Stromal cell of bone marrow (primary cell): ENCODE results near the gene GATA3.
"Not testable (repeated sequence)": the region's sequence is repeated elsewhere in the genome, so short reads cannot be mapped to it uniquely, and the experiment has no call there.

Experiments
- DNase-seq: peaks from one replicate; pipeline ENCODE4 v3.0.0-alpha.2; 2012; ENCODE audit warnings: low read depth

Gene GATA3

DNA sequence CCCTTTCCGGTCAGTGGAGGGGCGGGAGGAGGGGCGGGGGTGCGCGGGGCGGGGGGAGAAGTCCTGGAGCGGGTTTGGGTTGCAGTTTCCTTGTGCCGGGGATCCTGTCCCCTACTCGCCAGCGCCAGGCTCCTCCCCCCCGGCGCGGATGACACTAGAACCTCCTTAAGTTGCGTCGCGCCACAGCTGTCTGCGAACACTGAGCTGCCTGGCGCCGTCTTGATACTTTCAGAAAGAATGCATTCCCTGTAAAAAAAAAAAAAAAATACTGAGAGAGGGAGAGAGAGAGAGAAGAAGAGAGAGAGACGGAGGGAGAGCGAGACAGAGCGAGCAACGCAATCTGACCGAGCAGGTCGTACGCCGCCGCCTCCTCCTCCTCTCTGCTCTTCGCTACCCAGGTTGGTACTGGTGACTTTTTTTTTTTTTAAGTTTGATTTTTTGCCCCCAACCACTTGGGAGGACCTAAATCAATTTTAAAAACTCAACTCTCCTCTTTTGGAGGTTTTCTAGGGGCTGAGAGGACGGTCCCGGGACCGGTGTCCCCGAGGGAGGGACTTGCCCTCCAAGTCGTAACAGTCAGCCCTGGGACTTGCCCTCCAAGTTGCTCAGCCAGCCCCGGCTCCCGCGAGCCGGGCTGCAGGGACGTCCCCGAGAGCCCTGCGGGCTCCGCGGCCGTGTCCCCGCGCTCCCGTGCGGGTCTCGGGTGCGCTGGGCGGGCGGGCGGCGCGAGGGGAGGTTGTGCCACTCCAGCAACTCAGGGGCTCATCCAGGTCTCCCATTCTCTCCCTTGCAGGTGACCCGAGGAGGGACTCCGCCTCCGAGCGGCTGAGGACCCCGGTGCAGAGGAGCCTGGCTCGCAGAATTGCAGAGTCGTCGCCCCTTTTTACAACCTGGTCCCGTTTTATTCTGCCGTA, at the start of gene GATA3:
Gene GATA3 (plus strand): TSS at position 195 of the 914 bp plus-strand sequence. CDS start 968 bp downstream, outside the sequence.
- no peak for DNase-seq

DNA sequence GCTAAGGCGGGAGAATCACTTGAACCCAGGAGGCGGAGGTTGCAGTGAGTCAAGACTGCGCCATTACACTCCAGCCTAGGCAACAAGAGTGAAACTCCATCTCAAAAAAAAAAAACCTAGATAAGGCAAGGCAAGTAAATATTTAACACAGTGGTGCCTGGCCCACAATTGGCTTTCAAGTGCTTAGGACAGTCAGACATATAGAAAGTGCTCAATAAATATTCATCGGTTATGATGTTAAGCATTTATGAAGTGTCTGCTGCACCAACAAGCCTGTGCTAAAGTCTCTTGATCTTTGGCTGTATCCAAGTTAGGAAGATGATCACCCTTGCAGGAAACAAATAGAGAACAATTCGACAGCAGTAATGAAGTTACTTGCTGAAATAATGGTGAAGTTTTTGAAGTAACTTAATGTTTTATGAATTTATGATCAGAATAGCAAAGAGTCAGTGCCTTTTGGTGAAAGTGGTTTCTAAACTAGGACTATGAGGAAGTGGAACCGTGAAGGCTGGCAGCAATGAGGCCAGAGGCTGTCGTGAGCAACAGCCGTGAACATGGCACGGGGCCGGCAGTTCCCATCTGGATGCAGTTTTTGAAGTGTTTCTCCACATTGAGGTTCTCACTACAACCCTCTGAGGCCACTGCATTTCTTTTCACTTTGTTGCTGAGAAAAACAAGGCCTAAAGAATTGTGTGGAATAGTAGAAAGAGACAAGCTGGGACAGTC, 48.1 kb upstream of the GATA3 start:
- no peak for DNase-seq

DNA sequence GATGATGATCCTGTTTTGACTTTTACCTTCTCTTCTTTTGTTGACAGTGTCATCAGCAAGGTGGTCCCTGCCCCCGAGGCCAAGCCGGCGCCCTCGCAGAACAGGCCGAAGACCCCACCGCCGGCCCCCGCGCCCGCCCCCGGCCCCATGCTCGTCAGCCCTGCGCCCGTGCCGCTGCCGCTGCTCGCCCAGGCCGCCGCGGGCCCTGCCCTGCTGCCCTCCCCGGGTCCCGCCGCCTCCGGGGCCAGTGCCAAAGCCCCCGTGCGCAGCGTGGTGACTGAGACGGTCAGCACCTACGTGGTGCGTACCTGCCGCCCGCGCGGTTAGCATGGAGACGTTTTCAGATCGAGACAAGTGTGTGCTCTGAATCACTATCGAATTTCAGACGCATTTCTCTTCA, 45.5 kb upstream of the GATA3 start:
- no peak for DNase-seq

DNA sequence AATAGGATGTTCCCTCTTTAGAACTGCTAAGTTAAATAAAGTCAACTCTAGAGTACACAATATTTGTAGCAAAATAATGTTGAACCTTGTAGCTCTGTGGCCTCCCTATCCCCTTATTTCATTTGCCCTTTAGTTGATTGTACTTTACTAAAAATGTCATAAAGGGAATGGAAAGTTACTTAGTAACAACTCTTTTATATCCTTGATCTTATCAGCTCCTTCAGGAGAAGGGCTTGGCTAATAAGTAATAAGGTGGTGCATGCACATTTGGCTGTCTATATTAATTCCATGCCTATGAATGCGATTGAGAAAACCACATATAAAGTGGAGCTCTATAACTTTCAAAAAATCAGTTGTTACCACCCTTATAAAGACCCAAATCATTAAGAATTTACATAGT, 41.5 kb upstream of the GATA3 start:
- no peak for DNase-seq

DNA sequence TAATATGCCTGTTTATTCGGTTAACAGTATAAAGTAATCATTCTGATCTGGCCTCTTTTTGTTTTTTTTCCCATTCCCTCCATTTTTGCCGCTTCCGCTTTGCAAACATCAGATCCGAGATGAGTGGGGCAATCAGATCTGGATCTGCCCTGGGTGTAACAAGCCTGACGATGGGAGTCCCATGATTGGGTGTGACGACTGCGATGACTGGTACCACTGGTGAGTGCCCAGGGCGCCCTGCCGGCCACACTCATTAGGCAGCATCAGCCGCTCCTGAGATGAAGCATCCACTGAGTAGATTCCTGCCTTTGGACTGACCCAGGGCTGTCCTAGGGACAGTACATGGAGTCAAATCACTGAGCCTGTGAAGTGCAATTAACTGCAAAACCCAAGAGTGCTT, 40.9 kb upstream of the GATA3 start:
- no peak for DNase-seq

DNA sequence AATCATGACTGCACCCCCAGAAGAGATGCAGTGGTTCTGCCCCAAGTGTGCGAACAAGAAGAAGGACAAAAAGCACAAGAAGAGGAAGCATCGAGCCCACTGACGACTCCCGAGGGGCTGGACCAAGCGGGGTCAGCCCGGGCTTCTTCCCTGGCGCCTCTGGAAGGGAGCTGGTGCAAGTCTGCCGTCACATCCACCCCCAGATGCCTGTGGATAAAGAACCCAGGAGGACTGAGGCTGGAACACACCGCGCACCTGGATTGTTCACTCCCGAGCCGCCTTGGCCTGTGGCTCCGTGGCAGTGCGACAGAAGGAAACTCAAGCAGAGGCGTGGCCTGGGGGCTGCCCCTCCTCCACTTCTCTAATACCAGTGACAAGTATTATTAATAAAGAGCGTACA, 39.8 kb upstream of the GATA3 start:
- no peak for DNase-seq

DNA sequence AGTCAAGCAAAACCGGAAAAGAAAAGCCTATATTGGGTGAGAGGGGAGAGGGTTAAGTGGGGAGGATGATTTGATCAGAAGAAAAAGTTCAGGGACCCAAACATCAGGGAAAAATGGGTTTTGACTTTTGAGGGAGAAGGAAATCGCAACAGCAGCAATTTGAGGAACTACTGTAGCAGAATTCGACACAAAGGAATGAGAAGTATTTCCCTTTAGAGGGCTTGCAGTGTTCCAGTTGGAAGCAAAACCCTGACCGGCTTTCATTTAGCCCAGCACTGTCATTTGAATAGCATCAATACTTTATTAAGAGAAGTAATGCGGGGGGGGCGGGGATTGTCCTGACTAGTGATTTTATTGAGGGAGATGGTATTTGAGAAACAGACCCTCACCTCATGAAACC, 37.2 kb upstream of the GATA3 start:
- DNase-seq: no peak

DNA sequence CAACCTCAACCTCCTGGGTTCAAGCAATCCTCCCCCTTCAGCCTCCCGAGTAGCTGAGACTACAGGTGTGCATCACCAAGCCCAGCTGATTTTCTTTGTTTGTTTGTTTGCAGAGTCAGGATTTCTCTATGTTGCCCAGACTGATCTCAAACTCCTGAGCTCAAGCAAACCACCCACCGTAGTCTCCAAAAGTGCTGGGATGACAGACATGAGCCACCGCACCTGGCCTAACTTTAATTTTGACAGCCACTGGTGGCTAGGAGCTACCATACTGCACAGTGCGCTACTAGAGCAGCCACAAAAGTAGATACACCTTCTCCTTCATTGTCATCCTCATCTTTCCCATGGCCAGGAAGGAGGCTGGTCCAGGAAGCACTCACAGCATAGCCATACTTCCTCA, 31.2 kb upstream of the GATA3 start:
- no peak for DNase-seq

DNA sequence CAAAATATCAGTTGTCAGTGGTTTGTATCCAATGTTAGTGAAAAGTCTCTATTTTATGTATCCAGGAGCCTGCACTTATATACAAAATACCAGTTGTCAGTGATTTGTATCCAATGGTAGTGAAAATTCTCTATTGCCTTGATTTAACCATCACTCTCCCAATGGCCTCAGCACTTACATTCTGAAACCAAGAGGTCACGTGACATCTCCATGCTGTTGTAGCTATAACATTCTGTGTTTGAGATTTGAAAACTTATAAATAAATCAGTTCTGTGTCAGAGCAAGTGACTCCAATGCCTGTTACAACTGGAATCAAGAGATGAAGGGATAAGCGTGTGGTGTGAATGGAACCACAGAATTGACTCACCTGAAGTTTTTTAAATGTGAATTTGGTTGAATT, 30.6 kb upstream of the GATA3 start:
- DNase-seq: no peak

DNA sequence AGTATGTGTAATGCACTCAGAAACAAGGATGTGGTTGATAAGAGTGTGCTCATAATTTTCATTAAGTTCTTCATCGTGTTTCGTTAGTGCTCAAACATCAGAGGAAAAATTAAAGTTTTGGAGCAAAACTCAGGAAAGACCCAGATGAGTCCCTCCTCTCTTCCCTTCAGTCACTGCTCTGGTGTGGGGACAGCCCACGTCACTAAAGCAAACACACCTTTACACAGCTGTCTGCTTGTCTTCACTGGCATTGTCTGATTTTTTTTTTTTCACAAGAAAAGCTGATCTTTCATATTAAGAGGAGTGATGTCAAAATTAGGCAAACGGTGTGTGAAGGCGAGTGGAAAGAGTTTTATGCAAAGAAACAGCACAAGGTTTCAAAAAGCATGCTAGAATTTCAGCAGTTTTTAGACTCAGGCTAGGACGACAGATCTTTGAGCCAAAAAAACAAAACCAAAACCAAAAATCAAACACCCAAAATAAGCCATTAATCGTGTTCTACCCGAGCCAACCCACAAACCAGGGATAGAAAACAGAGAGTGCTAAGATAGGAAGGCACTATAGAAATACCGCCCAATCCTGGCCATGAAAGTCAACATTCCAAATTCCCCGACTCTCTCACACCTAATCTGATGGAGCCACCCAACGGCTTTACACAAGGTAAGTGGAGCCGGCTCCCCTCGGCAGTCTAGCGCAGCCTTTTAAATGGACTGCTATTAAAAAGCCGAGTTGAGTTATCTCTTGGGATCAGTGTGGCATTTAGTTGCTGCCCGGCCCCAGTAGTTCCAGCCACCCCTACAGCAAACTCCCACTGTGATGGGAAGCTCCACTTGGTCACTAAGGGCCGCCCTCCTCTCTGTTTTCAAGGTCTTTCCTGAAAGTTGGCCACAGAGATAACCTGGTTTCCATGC, 27.9 kb upstream of the GATA3 start:
- DNase-seq: no peak

DNA sequence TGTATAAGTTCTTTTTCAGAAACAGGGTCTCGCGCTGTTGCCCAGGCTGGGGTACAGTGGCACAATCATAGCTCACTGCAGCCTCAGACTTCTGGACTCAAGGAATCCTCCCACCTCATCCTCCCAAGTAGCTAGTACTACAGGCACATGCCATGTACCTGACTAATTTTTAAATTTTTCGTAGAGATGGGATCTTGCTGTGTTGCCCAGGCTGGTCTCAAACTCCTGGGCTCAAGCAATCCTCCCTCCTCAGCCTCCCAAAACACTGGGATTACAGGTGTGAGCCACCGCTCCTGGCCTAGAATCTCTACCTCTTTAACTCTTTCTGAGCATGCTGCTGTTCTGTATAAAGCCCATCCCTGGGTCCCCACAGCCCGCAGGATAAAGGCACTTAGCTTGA, 23.3 kb upstream of the GATA3 start:
- DNase-seq: not testable (repeated sequence)

DNA sequence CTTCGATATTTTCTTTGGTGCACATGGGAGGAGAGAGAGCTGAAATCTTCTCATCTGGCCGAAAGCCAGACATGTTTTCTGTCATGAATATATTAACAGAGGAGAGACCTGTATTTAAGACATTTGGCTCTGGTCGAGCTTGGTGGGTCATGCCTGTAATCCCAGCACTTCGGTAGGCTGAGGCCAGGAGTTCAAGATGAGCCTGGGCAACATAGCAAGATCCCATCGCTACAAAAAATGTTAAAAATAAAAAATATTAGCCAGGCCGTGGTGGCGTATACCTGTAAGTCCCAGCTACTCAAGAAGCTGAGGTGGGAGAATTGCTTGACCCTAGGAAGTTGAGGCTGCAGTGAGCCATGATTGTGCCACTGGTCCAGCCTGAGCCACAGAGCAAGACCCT, 21.9 kb upstream of the GATA3 start:
- DNase-seq: no peak

DNA sequence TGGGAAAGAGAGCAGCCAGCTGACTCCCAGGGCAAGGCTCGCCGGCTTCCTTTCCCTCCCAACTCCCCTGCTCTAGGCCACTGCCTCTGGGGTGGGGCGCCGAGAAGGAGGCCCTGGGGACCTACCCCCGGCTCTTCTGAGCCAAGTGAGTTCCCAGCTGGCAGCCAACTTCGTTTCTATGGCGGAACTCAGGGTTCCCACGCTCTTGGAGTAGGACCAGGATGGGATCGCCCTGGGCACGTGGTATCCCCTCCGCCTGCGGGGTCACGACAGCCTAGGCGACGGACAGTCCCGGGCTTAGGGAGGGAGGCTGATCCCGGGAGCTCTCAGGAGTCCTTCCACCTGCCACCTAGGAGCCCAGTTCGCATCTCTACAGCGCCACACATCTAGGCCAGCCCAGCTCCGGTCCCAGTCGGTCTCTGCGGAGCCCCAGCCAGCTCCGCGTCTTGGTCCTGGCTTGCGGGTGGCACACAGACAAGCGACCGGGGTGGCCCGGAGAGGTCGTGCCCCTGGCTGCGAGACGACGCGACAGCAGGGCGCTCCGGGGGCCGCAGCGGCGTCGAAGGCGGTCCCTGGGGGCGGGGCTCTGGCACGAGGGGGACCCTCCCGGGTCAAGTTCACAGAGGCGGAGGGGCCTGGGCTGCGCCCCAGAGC, 20.5 kb upstream of the GATA3 start:
- no peak for DNase-seq

DNA sequence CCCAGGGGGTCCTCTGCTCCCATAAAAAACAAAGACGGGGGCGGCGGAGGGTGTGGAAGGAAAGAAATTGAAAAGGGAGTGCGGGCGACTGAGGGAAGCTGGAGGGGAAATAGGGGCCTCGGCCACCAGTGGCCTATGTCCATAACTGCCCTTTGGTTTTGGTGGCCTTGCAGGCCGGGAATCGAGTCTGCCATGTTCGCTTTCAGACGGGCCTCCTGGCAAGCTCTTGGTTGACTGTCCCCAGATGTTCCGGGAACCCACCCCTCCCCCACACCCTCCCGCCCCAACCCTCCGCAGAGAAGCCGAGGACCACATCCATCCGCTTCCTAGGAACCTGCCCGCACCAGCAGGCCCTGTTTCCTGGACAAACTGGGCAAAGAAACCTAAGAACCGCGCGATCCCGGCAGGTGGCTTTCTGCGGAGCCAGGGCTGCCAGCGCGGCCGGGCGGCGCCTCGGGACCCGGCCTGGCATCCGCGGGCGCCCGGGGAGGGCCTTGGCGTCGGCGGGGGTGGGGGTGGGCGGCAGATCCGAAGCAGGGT, 20.0 kb upstream of the GATA3 start:
- no peak for DNase-seq

DNA sequence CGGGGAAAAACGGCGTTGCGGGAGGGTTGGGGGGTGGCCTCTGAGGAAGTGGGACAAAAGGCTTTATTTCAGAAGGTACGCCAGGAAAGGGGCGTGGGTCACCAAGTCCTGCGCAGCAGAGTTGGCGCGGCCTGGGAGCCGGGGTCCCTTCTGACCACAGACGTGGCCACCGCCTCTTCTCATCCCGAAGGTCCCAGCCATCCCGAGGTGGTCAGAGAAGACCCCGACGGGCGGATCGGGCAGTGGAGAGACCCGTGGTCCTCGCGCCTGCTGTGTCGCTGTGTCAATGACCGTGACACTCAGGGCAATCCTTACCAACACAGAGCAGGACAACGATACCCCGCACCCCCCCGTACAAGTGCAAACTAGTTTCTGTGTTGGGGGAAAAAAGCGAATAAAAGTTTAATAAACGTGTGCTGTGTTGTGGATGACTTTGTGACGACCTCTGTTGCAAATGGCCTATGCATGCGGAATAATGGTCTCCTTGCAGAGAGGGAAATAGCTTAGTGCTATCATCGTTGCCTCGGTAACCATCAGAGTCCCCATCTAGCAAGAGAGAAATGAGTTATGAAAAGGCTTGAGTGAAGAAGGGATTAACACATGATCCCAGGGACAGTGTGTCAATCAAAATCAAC, 19.4 kb upstream of the GATA3 start:
- no peak for DNase-seq

DNA sequence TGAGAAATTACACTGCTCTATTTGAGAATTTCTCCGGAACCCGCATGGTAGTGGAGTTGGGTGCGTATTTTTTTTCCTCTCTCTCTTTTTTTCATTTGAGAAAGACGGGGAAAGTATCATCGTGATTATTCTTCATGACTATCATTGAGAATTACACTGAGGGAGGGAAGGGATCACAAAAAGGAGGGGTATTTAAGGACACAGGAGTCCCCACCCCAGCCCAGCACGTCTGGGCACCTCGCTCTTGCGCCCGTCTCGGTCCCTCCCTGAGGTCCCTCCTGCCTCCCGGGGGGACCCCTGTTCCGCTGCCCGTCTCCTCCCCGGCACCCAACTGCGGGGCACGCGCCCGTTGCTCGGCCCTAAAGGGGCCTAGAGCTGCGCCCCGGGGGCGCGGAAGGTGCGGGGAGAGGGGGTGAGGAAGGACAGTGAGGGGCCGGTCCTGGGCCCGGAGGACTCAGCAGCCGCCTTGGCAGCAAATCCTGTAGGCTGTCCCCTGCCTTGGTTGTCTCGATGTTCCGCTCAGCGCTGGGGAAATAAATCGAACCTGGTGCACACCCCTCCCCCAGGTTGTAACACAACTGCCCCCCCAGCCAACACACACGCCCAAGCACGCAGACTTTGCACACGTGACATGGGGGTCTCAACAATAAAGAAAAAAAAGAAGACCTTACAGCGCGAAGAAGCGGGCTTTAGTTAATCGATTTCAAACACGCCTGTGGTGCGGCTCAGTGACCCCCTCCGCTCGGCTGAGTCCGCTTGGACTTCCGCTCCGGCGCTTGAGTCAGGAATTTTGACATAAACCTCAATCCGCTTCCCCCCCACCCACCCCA, 18.6 kb upstream of the GATA3 start:
- DNase-seq: no peak

DNA sequence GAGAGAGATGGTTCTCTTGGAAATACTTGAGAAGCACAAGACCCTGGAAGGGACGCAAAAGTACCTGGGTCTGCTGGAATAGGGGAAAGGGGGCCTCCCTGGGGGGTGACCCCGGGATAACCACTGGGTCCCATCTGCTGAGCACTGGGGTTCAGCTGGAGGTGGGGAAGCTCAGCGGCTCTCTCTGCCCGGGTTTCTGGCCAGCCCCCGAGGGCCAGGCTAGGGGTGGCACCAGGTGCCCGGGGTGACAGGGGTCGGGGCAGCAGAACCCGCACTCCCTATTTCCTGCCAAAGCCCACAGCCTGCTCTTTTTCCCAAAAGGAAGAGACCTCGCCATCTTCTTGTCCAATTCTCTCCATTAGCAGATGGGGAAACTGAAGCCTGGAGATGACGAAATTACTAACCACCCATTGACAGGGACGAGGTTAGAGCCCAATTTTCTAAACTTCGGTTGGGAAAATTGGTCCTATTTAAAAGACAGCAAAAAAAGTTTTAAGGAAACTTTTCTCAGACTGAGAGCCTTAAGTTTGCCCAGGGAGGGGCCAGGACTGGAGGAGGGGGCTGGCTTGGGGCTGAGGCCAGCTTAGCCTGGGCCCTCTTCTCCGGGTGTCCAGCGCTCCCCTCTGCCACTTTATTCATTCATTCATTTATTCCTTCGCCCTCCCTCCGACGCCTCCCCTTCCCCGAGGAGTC, 17.8 kb upstream of the GATA3 start:
- no peak for DNase-seq

DNA sequence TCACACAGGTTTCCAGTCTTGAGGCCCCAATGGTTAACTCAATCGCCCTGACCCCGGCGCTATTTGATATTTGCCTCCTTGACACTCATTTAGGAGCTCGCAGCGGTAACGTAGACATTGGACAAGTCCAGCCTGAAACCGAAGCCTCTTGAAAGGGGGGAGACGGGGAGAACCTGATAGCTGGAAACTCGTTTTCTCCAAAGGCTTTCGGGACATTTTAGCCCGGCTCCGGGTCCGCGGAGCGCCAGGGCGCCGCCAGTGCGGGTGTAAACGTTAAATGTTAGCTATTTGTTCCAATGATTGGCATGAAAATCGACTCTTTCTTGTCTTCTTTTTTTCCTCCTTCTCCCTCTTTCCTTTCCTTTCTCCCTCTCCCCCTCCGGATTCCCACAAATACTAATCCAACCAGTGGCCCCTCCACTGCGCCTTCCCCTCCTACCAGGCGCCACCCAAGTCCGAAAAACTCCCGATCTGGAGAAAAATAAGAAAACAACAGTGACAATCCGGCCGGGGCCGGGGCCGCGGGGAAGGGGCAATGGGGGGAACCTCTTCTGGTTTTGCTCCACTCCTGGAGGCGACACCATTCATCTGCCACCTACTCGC, 17.2 kb upstream of the GATA3 start:
- DNase-seq: no peak
